Vagina (tissue), 2 donors: ENCODE data around the gene MACROD2. TPM values are rescaled to one million over a fixed set of nuclear protein-coding genes. Genes with fewer than 3 reads are reported as not detected.

Source experiments
- DNase-seq, 2 donors: peaks; one replicate each; pipeline ENCODE4 v3.0.0-alpha.2; 2017; ENCODE audit errors: extremely low spot score in 2 of 2
- H3K27ac ChIP-seq: fragments of 200-600 bp; sonication (generic); one replicate; pipeline ENCODE4 v1.5.1; 2019
- H3K27me3 ChIP-seq: fragments of 200-600 bp; sonication (generic); one replicate; pipeline ENCODE4 v1.5.1; 2019
- H3K36me3 ChIP-seq, 2 donors: fragments of 200-600 bp; sonication (generic); one replicate each; pipeline ENCODE4 v1.5.1; 2017 to 2019
- H3K4me1 ChIP-seq: fragments of 200-600 bp; sonication (generic); one replicate; pipeline ENCODE4 v1.5.1; 2019
- H3K4me3 ChIP-seq, 2 donors: fragments of 200-600 bp; sonication (generic); 1 replicate in 1 of 2; 2 replicates in 1 of 2; pipeline ENCODE4 v1.5.1; 2016 to 2019
- H3K9me3 ChIP-seq: fragments of 200-600 bp; sonication (generic); one replicate; pipeline ENCODE4 v1.5.1; 2019
- POLR2A ChIP-seq, 2 donors: fragments of 450-650 bp; IDR thresholded peaks; one replicate each; pipeline ENCODE4 v1.6.1; 2017; ENCODE audit warnings: antibody characterized with exemption in 2 of 2, mild to moderate bottlenecking in 2 of 2, moderate library complexity in 2 of 2
- POLR2AphosphoS5 ChIP-seq, 2 donors: sonication (generic); formaldehyde crosslinking; IDR thresholded peaks; one replicate each; pipeline ENCODE4 v1.9.0; 2017; ENCODE audit warnings: antibody characterized with exemption in 2 of 2, mild to moderate bottlenecking in 2 of 2, low read depth in 1 of 2; ENCODE audit not compliant: insufficient read depth in 1 of 2
- intact Hi-C: fragments of 100-400 bp; cut with DNase I; formaldehyde crosslinking; loops from one replicate; pipeline ENCODE4 v1.15.1; 2023
- total RNA-seq: library from RNA; depleted of rRNA; stranded (reverse); fragments of >200 nt; gene quantifications from one replicate; pipeline ENCODE4 v1.2.3, GENCODE V29; 2016
- TF ChIP-seq, protein P1 (sequence below), 3 experiments: fragments of 450-650 bp in 2 of 3; fragments of 200-600 bp in 1 of 3; sonication (generic) in 1 of 3; IDR thresholded peaks; one replicate each; pipeline ENCODE4 v1.5.1; 2017 to 2019; ENCODE audit warnings: antibody characterized with exemption in 3 of 3, mild to moderate bottlenecking in 2 of 3, moderate library complexity in 2 of 3

MACROD2 gene
- total RNA-seq, 1 donor from 2014 or later: 12.5 TPM

GRCh38 chr20:15222502-15223330 lies 1227.4 kb downstream of the MACROD2 start:
- TF ChIP-seq POLR2AphosphoS5 (IDR thresholded peaks at IDR 0.05; ENCODE audit: insufficient read depth in 1 of 2, low read depth in 1 of 2) (no peak), POLR2A (IDR thresholded peaks at IDR 0.05) (no peak)
- TF ChIP-seq, protein P1, sequence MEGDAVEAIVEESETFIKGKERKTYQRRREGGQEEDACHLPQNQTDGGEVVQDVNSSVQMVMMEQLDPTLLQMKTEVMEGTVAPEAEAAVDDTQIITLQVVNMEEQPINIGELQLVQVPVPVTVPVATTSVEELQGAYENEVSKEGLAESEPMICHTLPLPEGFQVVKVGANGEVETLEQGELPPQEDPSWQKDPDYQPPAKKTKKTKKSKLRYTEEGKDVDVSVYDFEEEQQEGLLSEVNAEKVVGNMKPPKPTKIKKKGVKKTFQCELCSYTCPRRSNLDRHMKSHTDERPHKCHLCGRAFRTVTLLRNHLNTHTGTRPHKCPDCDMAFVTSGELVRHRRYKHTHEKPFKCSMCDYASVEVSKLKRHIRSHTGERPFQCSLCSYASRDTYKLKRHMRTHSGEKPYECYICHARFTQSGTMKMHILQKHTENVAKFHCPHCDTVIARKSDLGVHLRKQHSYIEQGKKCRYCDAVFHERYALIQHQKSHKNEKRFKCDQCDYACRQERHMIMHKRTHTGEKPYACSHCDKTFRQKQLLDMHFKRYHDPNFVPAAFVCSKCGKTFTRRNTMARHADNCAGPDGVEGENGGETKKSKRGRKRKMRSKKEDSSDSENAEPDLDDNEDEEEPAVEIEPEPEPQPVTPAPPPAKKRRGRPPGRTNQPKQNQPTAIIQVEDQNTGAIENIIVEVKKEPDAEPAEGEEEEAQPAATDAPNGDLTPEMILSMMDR (IDR thresholded peaks at IDR 0.05): no peak
- Histone ChIP-seq H3K9me3 (no peaks in the 10 kb centered on the region), H3K27me3 (no peaks in the 10 kb centered on the region), H3K36me3 (no peaks in the 10 kb centered on the region), H3K4me1 (no peaks in the 10 kb centered on the region), H3K27ac (no peak overlapping the region), H3K4me3 (no peak overlapping the region)
- intact Hi-C loops: no loop called here
- no peak for DNase-seq

DNA sequence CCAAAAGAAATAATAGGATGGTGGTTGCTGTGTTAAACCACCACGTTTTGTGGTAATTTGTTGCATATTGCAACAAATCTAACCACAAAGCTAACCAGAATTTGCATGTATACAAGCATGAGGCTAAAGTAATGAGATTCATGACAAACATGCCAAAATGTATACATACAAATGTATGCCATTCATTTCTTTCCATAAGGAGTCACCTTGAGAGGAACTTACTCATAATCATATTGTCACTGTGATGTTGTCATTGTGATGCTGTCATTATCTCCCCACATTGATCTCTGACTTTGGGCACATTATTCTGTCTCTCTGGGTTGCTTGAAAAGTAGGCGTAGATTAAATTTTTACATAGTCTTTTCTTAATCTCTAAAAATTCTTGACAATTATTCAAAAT lies 1228.9 kb downstream of the MACROD2 start:
- TF ChIP-seq, protein P1 (IDR thresholded peaks at IDR 0.05): no peak
- TF ChIP-seq POLR2AphosphoS5 (IDR thresholded peaks at IDR 0.05; ENCODE audit: insufficient read depth in 1 of 2, low read depth in 1 of 2) (no peak), POLR2A (IDR thresholded peaks at IDR 0.05) (no peak)
- Histone ChIP-seq H3K9me3 (no peaks in the 10 kb centered on the region), H3K27me3 (no peaks in the 10 kb centered on the region), H3K27ac (no peak overlapping the region), H3K36me3 (no peaks in the 10 kb centered on the region), H3K4me3 (no peak overlapping the region), H3K4me1 (no peaks in the 10 kb centered on the region)
- intact Hi-C loops: no loop called here
- no peak for DNase-seq

GRCh38 chr20:15227102-15227501 lies 1231.8 kb downstream of the MACROD2 start:
- H3K9me3 ChIP-seq: no peaks in the 10 kb centered on the region
- H3K27me3 ChIP-seq: no peaks in the 10 kb centered on the region
- H3K4me1 ChIP-seq: no peaks in the 10 kb centered on the region
- no peak overlapping the region for H3K4me3 ChIP-seq
- no peak overlapping the region for H3K27ac ChIP-seq
- DNase-seq: no peak
- intact Hi-C loops: no loop called here
- TF ChIP-seq, protein P1 (IDR thresholded peaks at IDR 0.05): no peak
- TF ChIP-seq POLR2A (IDR thresholded peaks at IDR 0.05) (no peak), POLR2AphosphoS5 (IDR thresholded peaks at IDR 0.05; ENCODE audit: insufficient read depth in 1 of 2, low read depth in 1 of 2) (no peak)
- H3K36me3 ChIP-seq: no peaks in the 10 kb centered on the region

GRCh38 chr20:15232243-15232642 lies 1236.9 kb downstream of the MACROD2 start:
- intact Hi-C loops: no loop called here
- Histone ChIP-seq H3K27me3 (no peaks in the 10 kb centered on the region), H3K27ac (no peak overlapping the region), H3K4me3 (no peak overlapping the region), H3K36me3 (no peaks in the 10 kb centered on the region), H3K4me1 (no peaks in the 10 kb centered on the region), H3K9me3 (no peaks in the 10 kb centered on the region)
- no peak for DNase-seq
- no peak for TF ChIP-seq POLR2A (IDR thresholded peaks at IDR 0.05)
- TF ChIP-seq POLR2AphosphoS5 (IDR thresholded peaks at IDR 0.05; ENCODE audit: insufficient read depth in 1 of 2, low read depth in 1 of 2): no peak
- TF ChIP-seq, protein P1 (IDR thresholded peaks at IDR 0.05): no peak
